Stimulated activated CD4-positive, alpha-beta T cell treated with anti-CD3 and anti-CD28 coated beads, TNF-alpha, amount 100 ng/mL, for 24 hours (primary cell): ENCODE data around the gene PHACTR1.

Experiments
- DNase-seq, 3 experiments: peaks; one replicate each; pipeline ENCODE4 v3.0.0-alpha.2; 2020; ENCODE audit warnings: low read depth in 3 of 3

Gene PHACTR1

GRCh38 chr6:13068586-13069210 is 352.1 kb downstream of the PHACTR1 start:
- DNase-seq: no peak

GRCh38 chr6:13071550-13072345 is 355.2 kb downstream of the PHACTR1 start:
- DNase-seq: no peak

- no peak for DNase-seq
Observed at GRCh38 chr6:13072686-13073347, 356.2 kb downstream of the PHACTR1 start.

- DNase-seq: no peak
Observed at GRCh38 chr6:13074415-13075140, 358.0 kb downstream of the PHACTR1 start.

- DNase-seq: no peak
Observed at GRCh38 chr6:13075141-13075845, 358.7 kb downstream of the PHACTR1 start.

GRCh38 chr6:13076575-13076974 is 360.0 kb downstream of the PHACTR1 start:
- DNase-seq: no peak

- no peak for DNase-seq
Observed at GRCh38 chr6:13077117-13077516, 360.6 kb downstream of the PHACTR1 start.

- no peak for DNase-seq
Observed at GRCh38 chr6:13079096-13079723, 362.6 kb downstream of the PHACTR1 start.

GRCh38 chr6:13080462-13081188 is 364.1 kb downstream of the PHACTR1 start:
- no peak for DNase-seq

GRCh38 chr6:13081189-13081563 is 364.6 kb downstream of the PHACTR1 start:
- no peak for DNase-seq

- no peak for DNase-seq
Observed at GRCh38 chr6:13089296-13089994, 372.9 kb downstream of the PHACTR1 start.

- DNase-seq: no peak
Observed at GRCh38 chr6:13091192-13091591, 374.6 kb downstream of the PHACTR1 start.

- no peak for DNase-seq
Observed at GRCh38 chr6:13094781-13095425, 378.3 kb downstream of the PHACTR1 start.

- no peak for DNase-seq
Observed at GRCh38 chr6:13096084-13096483, 379.5 kb downstream of the PHACTR1 start.

GRCh38 chr6:13097454-13097853 is 380.9 kb downstream of the PHACTR1 start:
- DNase-seq: no peak

GRCh38 chr6:13098006-13098405 is 381.4 kb downstream of the PHACTR1 start:
- DNase-seq: no peak

GRCh38 chr6:13098793-13099570 is 382.4 kb downstream of the PHACTR1 start:
- no peak for DNase-seq

GRCh38 chr6:13099771-13100170 is 383.2 kb downstream of the PHACTR1 start:
- no peak for DNase-seq
